ENCODE results near the gene ADISSP. TPM values are rescaled to one million over a fixed set of nuclear protein-coding genes. Genes with fewer than 3 reads are reported as not detected.

Gene ADISSP
- total RNA-seq, 1 donor from 2014 or later = 38.6 TPM

GRCh38 chr20:3720068-3720467 is 47.5 kb downstream of the ADISSP start:
- no peak for DNase-seq (ENCODE audit: low read depth, low spot score)

DNA sequence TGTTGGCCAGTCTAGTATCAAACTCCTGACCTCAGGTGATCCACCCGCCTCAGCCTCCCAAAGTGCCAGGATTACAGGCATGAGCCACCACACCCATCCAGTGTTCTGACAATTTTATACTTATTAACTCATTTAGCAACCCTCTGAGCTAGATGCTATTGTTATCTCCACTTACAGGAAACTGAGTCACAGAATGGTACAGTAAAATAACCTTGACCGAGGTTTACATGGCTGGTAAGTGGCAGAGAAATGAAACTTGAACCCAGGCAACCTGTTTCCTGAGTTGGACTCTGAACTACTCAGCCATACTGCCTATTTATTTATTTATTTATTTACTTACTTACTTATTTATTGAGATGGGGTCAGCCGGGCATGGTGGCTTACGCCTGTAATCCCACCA is 48.5 kb downstream of the ADISSP start:
- no peak for DNase-seq (ENCODE audit: low read depth, low spot score)

DNA sequence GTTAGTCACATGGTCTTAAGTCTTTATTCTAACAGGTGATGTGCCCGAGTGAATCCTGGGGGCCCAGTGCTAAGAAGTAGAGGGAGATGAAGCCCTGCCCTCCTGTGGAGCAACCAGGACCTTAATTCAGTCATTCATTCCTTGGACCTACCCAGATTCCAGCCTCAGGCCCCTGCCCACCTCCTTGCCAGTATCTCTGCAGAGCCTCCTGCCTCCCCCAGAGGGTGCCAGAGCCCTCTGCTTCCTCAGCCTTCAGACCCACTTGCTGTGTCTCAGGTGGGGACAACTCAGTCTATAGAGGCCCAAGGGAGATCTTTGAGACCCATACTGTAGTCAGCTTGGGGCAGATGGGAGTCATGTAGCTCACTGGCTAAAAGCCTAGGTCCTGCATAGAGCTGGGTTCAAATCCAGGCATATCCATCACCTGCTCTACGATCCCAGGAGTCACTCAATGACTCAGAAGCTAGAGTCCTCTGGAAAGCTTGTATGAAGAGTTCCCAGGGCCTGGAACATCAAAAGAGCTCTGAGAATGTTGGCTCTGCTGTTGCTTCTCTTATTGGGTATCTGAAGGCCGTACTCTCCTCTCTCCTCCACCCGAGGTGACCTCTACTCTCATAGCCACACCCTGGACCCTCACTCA is 51.2 kb downstream of the ADISSP start:
- no peak for DNase-seq (ENCODE audit: low read depth, low spot score)

- DNase-seq (ENCODE audit: low read depth, low spot score) = no peak
These were observed 53.5 kb downstream of the ADISSP start for GRCh38 chr20:3714092-3714491.

DNA sequence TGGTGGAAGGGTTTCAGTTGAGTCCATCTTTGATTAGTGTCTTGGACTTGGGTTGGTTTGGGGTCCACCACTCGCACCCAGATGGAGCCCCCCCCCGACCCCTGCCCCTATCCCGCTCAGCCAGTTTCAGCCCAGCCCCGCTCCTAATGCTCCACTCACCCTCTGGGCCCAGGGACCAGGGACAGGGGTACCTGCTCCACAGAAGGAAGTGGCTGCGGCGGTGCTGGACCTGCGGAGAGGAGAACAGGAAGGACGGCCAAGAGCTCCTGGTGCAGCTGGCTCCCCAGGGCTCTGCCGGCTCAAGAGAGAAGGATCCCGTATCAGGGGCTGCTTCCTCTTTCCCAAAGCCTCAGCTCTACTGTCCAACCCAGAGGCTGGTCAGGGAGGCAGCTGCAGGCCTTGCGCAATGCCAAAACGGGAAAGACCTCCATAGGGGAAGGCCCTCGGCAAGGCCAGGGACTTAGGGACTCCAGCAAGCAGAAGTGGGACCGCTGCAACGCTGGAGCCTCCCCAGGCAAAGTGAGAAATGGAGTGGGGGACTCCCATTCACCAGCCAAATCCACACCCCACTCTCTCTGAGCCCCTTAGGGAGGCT is 55.2 kb downstream of the ADISSP start, which contains the start of gene SIGLEC1:
SIGLEC1 (minus strand) TSS at position 322 of the 595 bp plus-strand sequence. CDS start 5,472 bp downstream, outside the sequence.
- no peak for DNase-seq (ENCODE audit: low read depth, low spot score)

DNA sequence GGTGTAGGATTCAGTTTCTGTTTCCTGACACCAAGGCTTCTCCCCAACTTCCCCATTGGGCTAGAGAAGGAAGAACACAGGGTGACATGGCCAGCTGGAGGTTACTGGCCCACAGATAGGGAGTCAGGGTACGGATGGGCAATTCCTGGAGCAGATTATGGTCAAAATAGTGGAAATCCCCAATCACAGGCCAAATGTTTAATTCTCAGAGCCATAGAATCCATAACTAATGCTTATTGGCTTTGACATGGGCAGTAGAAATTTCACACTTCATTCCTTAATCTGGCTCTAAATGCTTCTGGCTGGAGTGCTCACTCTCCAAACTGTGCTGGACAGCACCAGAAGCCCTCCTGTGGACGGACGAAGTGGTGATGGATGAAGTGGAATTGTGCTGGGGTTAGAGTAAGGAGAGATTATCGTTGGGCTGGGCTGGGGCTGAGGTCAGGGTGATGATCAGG is 56.0 kb downstream of the ADISSP start:
- no peak for DNase-seq (ENCODE audit: low read depth, low spot score)

- DNase-seq (ENCODE audit: low read depth, low spot score) = no peak
These were observed 56.7 kb downstream of the ADISSP start for GRCh38 chr20:3710703-3711483.

DNA sequence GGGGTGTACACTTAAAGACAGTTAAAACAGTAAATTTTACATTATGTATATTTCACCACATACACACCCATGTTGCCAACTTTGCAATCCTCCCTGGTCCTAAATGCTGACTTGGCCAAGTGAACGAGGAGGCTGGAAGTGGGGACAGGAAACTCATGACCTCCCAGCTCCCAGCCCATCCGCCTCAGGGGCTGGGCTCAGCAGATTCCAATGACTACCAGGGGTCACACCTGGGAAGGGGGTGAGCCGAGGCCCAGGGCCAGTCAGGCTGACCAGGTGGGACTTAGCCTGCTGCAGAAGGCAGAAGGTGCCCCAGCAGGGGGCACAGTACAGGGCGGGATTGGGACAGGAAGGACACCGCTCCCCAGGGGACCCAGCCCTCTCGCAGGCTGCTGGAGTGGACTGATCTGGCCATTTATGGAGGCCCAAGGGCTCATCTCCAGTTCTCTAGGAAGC is 57.5 kb downstream of the ADISSP start:
- no peak for DNase-seq (ENCODE audit: low read depth, low spot score)

- no peak for DNase-seq (ENCODE audit: low read depth, low spot score)
These were observed 60.0 kb downstream of the ADISSP start for GRCh38 chr20:3707508-3707899.

- no peak for DNase-seq (ENCODE audit: low read depth, low spot score)
These were observed 60.6 kb downstream of the ADISSP start for GRCh38 chr20:3706774-3707507.

DNA sequence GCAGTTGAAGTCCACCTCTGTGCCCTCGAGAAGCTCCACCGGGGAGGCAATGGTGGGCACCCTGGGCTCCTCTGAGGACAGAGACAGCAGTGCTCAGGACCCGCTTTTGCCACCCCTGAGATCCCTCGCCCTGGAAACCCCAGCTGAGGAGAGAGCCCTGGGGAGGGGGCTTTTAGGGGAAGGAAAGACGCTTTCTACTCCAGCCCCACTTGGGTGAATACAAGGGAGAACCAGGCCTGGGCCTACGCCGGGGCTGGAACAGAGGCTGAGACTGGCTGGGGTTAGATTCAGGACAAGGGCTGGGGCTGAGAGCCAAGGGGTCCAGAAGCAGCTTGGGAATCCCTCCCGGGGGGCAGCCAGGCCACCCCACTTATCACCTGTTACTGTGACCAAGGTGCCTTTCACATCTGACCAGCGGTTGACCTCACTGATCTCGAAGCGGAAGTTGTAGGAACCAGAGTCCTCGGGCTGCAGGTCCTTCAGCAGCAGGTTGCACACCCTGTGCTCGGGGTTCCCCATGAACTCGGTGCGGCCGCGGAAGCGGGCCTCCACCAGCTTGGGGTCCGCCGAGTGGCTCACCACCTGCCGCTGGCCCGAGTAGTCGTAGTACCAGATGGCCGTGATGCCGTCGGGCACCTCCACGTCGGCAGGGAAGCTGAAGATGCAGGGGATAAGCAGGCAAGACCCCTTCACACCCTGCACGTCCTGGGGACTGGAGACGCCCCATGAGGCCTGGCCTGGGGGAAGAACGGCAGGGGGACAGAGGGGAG is 61.4 kb downstream of the ADISSP start:
- no peak for DNase-seq (ENCODE audit: low read depth, low spot score)

DNA sequence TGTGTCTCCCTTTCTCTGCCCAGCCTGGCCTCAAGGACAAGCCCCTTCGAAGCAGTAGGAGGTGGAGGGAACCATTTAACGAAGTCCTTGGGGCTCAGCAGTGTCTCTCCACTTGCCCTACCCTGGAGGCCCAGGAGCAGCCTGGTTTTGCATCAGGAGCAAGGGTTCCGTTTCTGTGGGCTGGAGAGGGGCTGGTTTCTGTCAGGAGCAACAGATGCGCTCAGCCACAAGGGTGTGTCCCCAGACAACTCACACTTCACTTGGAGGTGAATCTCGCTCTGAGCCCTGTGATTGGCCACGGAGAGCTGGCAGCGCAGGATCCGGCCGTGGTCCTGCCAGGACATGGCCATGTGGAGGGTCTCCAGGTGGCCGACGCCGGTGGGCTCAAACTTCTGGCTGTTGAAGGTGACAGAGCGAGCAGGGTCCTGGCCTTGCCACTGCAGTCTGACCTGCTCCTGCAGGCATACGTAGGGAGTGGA is 62.0 kb downstream of the ADISSP start:
- DNase-seq (ENCODE audit: low read depth, low spot score) = no peak

GRCh38 chr20:3704087-3704486 is 63.5 kb downstream of the ADISSP start:
- no peak for DNase-seq (ENCODE audit: low read depth, low spot score)

Other genes with a start within 250 kb of the ADISSP start
- not detected in 2 replicates for gene GFRA4, start 104.4 kb downstream of the ADISSP start, total RNA-seq
- 0.07 TPM in 1 of 2 replicates, not detected in the other for gene ADAM33, start 85.7 kb downstream of the ADISSP start, total RNA-seq
- not detected in 2 replicates for gene SIGLEC1, start 55.2 kb downstream of the ADISSP start, total RNA-seq
- 4.7 and 7.9 TPM in 2 replicates for gene HSPA12B, start 35.1 kb downstream of the ADISSP start, total RNA-seq
- gene SPEF1, start 13.7 kb upstream of the ADISSP start, total RNA-seq = 0.13 TPM in 1 of 2 replicates, not detected in the other
- 99.0 and 118 TPM in 2 replicates for gene CENPB, start 19.0 kb upstream of the ADISSP start, total RNA-seq
- gene CDC25B, start 28.6 kb upstream of the ADISSP start, total RNA-seq = 16.4 and 20.1 TPM in 2 replicates
- 18.6 and 23.0 TPM in 2 replicates for gene AP5S1, start 52.8 kb upstream of the ADISSP start, total RNA-seq
- gene MAVS, start 79.1 kb upstream of the ADISSP start, total RNA-seq = 17.1 and 17.5 TPM in 2 replicates
- 44.0 and 51.5 TPM in 2 replicates for gene PANK2, start 121.6 kb upstream of the ADISSP start, total RNA-seq
- gene RNF24, start 247.8 kb upstream of the ADISSP start, total RNA-seq = 2.6 and 4.6 TPM in 2 replicates

All from pulmonary artery endothelial cell (primary cell).